C4-2B (cell line): ENCODE measurements around the gene MED25.

Source experiments
- ZFX ChIP-seq: fragments of 450-650 bp; IDR thresholded peaks from 2 replicates; pipeline ENCODE4 v1.6.1; 2017
- TF ChIP-seq, protein P1 (sequence below): fragments of 450-650 bp; conservative IDR thresholded peaks from 2 replicates; pipeline ENCODE4 v1.5.1; 2017; ENCODE audit warnings: mild to moderate bottlenecking

DNA sequence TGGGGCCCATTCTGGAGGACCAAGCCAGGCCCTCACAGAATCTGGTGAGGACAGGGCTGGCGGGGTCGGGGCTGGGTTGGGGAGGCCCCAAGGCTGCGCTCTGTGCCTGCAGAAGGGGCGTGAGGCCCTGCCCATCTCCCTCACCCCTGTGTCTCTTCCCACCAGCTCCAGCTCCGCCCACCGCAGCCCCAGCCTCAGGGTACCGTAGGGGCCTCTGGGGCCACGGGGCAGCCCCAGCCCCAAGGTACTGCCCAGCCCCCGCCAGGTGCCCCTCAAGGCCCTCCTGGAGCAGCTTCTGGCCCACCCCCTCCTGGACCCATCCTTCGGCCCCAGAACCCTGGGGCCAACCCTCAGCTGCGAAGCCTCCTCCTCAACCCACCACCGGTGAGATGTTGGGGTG, 17.5 kb downstream of the MED25 start:
- TF ChIP-seq, protein P1, sequence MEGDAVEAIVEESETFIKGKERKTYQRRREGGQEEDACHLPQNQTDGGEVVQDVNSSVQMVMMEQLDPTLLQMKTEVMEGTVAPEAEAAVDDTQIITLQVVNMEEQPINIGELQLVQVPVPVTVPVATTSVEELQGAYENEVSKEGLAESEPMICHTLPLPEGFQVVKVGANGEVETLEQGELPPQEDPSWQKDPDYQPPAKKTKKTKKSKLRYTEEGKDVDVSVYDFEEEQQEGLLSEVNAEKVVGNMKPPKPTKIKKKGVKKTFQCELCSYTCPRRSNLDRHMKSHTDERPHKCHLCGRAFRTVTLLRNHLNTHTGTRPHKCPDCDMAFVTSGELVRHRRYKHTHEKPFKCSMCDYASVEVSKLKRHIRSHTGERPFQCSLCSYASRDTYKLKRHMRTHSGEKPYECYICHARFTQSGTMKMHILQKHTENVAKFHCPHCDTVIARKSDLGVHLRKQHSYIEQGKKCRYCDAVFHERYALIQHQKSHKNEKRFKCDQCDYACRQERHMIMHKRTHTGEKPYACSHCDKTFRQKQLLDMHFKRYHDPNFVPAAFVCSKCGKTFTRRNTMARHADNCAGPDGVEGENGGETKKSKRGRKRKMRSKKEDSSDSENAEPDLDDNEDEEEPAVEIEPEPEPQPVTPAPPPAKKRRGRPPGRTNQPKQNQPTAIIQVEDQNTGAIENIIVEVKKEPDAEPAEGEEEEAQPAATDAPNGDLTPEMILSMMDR, result no peak
- no peak for TF ChIP-seq ZFX
